Measurements from ENCODE around the gene SCN4A.
"Not testable (repeated sequence)": the region's sequence is repeated elsewhere in the genome, so short reads cannot be mapped to it uniquely, and the experiment has no call there.

SCN4A gene

DNA sequence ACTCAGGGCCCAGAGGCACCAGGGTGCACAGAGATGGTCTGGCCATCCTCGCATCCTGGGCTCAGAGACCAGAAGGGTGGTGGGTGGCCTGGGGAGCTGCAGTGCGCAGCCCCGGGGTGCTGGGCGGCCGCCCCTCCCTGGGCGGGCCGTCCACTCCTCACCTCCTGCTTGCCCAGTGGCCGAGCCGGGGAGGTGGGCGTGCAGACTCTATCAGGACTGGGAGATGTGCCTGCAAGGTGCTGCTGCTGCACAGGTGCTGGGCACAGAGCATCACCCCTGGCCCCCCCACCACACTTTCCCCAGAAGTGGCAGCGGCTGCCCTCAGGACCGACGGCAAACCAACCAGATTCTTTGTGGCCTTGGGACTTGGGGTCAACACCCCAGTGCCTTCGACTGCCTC, at the start of gene SCN4A:
Gene SCN4A, minus strand, starts transcription at position 123 of the 400 bp plus-strand sequence. Its CDS starts 77 bp downstream, at position 46.
- DNase-seq: no peak

DNA sequence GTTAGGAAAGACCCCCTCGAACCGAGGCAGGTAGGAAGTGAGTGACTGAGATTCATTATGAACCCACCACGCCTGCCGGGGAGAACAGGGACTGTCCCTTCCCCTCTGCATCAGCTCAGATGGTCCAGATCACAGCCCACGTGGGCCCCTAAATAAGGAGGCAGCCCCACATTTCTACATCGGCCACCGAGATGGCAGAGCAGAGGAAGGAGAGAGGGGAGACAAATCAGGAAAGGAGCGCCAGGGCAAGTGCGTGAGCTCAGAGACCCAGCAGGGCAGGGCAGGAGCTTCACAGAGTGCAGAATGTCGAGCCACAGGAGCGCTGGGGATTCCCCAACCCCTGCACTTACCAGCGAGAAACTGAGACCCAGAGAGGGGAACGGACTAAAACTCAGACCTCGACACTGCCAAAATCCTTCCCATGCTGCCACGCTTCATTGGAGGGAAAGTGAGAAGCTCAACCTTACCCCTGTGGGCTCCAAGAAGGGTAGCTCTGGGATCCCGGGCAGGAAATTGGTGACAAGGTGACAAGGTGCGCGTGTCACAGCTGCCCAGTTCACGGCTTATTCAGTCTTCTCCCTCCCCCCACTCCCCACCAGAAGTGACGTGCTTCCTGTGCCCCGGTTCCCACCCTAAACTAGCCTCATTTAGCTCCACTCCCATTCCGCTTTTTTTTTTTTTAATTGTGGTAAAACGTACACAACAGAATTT, 47.5 kb upstream of the SCN4A start, which contains the start of gene ICAM2:
Gene ICAM2, minus strand, starts transcription at position 578 of the 711 bp plus-strand sequence. CDS start 13,942 bp downstream, outside the sequence.
- no peak for DNase-seq

DNA sequence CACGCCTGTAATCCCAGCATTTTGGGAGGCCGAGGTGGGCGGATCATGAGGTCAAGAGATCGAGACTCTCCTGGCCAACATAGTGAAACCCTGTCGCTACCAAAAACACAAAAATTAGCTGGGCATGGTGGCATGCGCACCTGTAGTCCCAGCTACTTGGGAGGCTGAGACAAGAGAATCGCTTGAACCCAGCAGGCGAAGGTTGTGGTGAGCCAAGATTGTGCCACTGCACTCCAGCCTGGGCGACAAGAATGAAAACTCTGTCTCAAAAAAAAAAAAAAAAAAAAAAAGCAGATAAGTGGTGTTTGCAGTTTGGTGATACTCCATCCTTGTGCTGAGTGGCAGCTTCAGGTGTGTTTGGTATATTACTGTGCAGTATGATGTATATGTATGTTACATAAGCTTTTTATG, 46.8 kb upstream of the SCN4A start:
- DNase-seq: not testable (repeated sequence)

DNA sequence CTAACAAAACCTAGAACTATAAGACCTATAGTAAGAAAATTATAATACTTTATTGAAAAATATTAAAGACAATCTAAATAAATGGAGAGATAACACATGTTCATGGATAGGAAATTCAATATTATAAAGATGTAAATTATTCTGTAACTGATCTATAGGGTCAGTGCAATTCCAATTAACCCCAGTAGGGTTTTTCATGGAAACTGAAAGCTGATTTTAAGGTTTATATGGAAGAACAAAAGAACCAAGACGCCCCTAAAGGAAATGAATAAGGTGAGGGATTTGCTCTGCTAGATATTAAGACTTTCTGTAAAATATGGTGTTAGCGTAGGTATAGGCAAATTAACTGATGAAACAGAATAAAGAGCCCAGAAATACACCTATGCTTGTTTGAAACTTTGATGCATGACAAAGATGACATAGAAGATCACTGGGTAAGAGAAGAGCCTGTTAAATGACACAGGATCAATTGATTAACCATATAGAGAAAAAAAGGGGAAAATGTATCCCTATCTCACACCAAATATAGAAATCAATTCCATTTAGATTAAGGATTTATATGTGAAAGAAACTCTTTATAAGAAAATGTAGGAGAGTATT, 44.8 kb upstream of the SCN4A start:
- no peak for DNase-seq

DNA sequence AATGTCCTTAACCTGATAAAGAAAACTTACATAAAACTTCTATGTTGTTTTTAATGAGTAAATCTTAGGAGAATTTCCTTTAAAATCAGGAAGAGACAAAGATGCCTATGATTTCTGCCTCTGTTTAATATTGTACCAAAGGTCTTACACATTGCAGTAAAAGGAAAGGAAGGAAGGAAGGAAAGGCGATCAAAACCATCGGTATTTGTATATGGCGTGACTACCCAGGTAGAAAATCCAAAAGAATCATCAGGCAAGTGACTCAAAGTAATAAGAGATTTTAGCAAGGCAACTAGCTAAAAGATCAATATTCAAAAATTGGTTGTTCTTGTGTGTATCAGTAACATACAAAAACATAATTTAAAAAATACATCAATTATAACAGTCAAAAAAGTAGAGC, 44.3 kb upstream of the SCN4A start:
- DNase-seq: no peak

DNA sequence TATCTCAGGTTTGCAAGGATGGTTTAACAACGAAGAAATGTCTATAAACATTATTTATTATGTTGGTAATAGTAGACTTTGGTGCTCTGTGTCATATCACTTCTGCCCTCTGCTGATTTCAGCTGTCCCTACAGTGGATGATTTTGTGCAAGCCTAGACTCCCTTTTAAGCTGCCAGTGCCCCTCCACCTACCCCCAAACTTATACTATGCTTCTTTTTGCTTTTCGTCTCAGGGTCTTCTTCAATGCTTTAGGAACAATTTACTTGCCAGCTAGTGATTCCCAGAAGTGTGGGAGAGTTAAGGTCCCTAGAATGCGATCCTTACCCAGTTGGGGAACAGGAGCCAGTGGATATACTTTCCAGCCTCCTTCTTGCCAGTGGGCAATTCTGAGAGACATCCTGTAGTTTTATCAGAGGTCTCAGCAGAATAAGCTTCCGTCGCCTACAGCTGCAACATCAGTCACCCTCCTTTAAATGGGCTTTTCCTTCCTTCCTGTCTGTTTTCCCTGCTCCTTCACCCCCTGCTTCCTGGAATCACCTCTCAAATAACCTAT, 43.6 kb upstream of the SCN4A start:
- DNase-seq: no peak

DNA sequence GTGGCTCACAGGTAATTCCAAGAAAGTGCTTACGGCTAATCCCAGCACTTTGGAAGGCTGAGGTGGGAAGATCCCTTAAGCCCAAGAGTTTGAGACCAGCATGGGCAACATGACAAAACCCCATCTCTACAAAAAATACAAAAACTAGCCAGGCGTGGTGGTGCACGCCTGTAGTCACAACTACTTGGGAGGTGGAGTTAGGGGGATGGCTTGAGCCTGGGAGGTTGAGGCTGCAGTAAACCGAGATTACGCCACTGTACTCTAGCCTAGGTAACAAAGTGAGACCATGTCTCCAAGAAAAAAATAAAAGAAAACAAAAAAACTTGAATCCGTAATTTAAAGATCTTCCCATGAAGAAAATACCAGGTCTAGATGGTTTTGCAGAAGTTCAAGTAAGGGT, 42.7 kb upstream of the SCN4A start:
- DNase-seq: no peak

DNA sequence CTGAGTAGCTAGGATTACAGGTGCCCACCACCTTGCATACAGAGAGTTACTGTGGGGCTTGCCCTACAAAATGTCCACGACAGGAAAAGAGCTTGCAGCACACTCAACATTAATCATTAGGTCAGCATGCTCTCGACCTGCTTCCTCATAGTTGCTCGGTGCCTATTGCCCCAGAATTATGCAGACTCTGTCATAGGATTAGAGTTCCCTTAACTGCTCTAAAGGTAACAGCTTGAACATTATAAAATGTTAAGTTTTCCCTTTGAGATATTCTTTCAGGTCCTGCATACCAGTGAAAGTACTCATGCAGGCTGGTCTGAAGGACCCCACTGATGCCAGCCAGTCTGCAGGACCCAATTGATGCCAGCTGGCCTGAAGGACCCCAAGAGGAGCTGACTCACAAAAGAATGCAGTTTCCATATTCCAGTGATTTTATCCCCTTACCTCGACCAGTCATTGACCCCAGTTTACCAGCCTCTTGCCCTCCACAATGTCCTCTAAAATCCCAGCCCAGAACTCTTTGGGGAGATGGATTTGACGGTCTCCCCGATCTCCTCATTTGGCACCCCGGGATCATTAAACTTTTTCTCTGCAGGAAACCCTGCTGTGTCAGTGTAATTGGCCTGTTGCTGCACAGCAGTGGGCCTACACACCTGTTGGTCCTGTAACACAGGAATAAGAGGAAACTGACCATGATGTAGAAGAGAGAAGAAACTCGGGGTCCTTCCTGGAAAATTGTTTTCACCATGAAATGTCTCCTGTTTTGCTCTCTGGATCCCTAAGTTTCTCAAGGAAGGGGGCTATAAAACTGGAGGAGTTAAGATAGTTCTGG, 37.1 kb upstream of the SCN4A start:
- no peak for DNase-seq

DNA sequence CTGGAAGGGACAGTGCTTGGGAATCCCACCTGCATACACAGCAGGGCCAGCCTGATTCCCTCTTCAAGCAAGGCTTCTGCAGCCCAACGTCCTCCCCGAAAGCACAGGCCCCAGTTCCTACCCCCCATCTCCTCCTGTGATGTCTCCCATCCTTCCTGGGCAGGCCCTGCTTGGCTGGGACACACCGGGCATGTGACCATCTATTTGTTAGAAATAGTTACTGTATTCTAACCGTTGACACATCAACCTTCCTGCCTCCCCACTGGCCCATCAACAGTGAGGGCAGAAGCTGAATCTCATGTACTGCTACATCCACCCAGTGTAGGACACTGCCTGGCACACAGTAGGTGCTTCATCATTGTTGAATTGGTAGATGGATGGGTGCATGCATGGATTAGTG, 36.1 kb upstream of the SCN4A start:
- no peak for DNase-seq

DNA sequence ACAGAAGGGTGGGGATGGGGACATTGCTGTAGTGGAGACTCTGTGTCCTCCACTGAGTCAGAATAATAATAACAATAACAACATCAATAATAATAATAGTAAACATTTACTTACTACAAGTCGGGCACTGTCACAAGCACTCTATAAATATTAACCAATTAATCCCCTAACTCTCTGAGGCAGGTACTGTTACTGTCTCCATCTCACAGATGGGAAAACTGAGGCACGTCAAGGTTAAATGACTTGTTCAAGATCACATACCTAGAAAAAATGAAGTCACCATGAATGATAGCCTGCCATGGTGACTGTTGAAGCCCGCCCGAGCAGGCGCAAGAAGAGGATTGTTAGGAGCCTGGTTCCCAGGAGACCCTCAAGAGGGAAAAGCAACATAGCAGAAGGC, 35.6 kb upstream of the SCN4A start:
- no peak for DNase-seq

DNA sequence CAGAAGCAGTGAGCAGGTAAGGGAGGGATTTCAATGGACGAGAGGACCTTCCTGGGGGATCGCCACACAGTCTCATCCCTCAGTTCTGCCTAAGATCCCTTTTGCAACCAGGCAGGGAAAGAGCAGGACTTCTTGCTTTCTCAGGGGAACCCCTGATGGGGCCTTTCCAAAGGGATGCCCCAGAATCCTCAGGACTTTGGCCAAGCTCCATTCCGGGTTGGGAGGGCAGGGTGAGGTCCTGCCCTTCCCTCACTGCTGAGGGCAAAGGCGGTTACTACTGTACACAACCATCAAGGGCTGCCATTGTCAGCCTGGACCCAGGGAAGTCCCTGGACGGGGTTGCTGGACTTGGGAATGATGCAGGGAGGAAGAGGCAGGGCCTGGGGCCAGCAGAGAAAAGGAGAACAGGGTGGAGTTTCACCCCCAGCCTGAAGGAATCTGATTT, 35.1 kb upstream of the SCN4A start:
- no peak for DNase-seq

DNA sequence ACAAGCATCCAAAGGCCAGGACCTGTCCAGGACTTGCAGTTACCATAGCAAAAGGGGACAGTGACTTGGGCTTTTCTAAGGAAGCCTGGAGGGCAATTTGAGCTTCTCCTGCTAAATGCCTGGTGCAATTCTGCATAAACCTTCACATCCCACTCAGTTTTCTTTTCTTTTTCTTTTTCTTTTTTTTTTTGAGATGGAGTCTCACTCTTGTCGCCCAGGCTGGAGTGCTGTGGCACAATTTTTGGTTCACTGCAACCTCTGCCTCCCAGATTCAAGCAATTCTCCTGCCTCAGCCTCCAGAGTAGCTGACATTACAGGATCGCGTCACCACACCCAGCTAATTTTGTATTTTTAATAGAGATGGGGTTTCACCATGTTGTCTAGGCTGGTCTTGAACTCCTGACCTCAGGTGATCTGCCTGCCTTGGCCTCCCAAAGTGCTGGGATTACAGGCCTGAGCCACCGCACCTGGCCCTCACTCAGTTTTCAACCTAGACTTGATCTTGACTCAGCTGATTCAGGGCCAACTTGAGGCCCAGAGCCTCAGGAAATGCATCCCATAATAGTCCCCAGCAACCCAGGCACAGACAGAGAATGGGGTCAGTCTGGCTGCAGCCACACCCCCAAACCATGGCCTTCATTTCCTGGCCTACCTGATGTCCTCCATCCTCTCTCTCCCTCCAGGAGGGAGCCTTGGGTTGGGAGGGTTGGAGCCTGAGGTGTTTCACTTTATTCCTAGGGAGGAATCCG, 34.5 kb upstream of the SCN4A start:
- not testable (repeated sequence) for DNase-seq

DNA sequence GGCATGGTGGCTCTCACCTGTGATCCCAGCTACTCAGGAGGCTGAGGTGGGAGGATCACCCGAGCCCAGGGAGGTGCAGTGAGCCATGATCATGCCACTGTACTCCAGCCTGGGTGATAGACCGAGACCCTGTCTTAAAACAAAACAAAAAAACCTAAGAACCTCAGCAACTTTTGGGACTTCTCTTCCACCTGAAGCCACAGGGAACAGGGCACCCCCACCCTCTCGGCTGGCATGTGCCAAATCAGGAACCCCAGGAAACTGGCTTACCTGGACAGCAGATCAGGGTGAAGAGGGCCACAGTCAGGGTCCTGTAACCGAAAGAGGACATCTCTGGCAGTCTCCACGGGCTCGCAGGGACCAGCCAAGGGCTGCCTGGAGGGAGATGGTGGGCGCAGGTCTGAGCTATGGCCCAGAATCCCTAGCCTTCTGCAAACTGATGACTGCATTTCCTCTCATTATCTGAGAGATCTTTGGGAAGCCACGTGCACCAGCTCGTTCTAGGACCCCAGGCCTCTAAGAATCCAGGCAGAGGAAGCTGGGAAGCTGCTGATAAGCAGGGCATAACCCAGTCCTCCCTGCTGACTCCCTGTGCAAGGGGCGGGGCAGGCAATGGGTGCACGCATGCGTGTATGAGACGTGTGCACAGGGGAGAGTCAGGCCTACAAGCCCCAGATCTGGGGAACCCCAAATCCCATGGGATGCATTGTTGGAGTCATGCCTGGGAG, 33.8 kb upstream of the SCN4A start:
- no peak for DNase-seq

DNA sequence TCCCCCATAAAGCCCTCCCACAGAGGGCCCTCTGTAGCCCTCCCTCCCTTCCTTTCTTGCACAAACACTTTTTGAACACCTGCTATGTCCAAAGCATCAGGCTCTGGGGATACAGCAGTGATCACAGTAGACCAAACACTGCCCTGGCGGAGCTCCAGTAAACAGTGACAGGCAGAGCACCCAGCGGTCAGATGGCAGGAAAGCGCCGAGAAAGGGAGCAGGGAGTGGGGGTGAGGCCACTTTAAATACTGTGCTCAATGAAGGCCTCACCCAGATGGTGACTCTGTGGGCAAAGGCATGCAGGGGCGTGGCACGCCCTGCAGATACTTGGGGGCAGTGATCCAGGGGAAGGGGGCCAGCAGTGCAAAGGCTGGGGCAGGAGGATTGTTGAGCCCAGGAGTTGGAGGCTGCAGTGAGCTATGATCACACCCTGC, 33.0 kb upstream of the SCN4A start:
- no peak for DNase-seq

DNA sequence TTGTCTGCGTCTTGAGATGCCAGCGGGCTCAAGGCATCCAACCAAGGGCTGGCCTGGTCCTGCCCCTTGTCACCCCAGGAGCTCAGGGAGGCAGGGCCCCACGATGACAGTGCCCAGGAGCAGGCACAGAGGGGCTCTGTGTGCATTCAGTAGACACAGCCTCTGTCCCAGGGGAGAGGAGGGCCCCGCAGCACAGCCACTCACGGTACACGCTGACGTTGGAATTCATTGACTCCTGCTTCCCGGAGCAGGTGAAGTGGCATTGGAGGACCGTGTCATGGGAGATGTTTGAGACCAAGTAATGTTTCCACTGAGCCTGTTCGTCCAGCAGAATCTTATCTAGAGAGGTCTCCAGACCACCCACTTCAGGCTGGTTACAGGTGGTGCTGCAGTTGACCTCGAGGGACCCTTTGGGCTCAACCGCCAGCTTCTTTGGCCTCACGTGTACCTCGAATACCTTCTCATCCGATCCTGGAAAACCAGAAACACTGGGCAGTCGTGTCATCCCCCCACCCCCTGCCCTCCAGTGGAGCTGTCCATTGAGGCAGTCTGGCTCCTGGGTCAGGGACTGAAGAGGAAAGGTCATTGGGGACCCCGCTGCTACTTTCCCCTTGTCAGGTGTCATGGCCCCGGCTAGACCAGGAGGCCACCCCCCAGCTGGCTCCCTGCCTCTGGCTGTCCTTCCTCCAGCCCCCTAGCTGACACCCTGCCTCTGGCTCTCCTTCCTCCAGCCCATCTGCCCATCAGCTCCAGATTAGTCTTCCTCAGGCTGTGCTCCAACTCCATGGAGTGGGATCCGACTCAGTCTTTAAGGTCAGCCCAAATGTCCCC, 32.4 kb upstream of the SCN4A start:
- no peak for DNase-seq

DNA sequence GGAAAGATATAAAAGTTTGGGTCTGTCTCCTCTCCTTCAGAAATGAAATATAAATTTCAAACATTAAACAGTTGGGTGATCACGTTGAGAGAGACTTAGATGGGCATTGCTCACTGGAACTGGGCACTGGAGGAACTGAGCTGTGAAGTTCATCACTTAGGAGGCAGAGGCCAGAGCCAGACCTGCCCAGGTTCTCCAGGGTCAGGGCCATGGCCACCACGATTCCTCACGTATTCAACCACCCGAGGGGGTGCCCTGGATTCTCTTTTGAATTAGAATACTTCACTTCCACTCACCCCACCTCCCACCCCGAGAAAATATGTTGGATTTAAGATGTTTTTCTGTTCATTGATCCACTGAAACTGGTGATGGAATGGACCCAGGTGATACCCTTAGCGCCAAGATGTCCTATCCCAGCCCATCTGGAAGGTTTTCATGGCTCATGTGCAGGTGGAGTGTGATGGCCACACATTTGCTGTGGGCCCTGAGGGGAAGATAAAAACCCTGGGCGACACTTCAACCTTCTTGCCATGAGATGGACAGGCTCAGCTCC, 31.6 kb upstream of the SCN4A start:
- no peak for DNase-seq

DNA sequence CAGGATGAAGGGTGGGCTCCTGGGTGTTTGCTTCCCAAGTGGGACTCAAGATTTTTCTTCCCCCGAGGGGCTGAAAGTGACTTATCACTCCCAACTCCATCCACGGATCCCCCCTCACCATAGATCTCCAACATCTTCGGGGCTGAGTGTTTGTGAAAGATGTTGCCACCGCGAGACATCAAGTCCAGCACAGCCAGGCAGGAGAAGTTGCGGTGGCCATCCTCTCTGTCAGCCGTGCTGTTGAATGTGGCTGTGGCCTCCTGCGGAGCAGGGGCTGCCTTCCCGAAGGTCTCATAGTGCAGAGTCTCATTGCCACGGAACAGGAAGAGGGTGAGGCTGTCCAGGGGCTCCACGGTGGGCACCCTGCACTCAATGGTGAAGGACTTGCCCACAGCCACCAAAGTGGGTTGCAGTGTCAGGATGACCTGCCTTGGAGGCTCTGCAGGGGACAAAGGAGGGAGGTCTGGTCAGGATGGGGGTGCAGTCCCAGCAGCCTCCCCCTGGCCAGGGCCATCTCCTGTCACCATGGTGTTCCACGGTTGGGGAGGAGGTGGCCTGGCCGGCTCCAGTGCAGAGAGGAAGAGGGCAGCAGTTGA, 30.9 kb upstream of the SCN4A start:
- no peak for DNase-seq

DNA sequence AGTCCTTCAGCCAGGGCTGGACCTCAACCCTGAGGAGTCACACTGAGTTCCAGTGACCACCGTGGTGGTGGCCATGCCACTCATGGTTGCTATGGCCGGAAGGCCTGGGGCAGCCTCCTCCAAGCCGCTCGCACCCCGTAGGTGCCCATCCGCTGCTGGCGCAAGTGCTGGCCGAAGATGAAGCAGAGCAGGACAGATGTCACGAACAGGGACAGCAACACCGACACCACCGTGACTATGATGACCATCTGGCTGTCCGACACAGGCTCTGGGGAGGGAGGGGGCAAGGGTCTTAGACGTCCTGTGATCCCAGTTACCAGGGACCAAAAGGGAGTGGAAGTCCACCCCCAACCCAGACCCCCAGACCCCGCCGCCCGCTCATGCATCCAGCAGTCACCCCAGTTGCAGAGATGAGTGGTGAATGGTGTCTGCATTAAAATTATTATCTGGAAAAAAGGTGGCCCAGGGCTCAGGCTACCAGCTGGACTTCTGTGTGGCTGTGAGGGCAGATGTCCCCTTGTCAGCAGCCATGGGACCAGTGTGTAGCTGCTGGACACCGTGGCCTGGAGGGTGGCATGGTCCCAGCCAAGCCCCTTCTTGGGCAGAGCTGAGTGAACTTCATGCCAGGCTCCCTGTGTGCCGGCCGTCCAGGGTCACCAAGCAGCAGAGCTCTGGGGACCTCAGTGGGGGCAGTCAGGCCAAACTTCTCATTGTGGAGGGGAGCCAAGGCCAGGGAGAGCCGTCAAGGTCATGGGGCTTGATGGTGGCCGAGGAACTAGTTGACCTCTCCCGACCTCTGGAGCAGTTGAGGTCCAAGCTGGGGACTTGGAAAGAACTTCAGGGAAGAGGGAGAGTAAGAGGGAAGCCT, 30.2 kb upstream of the SCN4A start:
- no peak for DNase-seq
